GM21447 (cell line): ENCODE results near the gene BMAL1.
A peak's percentile ranks its signal among the peaks of the same experiment; 100 is the strongest.

Source experiments
- ATAC-seq: cut with Tn5 transposase; IDR thresholded peaks from one replicate; pipeline ENCODE4 v1.9.1; 2021; ENCODE audit not compliant: unreplicated experiment

Gene BMAL1

GRCh38 chr11:13290221-13290980 is 12.8 kb downstream of the BMAL1 start:
- no peak for ATAC-seq

- no peak for ATAC-seq
These were observed 13.8 kb downstream of the BMAL1 start for GRCh38 chr11:13291361-13291760.

- no peak for ATAC-seq
These were observed 14.2 kb downstream of the BMAL1 start for GRCh38 chr11:13291800-13292199.

GRCh38 chr11:13292970-13293369 is 15.4 kb downstream of the BMAL1 start:
- no peak for ATAC-seq

- no peak for ATAC-seq
These were observed 16.6 kb downstream of the BMAL1 start for GRCh38 chr11:13294178-13294577.

- no peak for ATAC-seq
These were observed 17.4 kb downstream of the BMAL1 start for GRCh38 chr11:13294771-13295579.

- ATAC-seq, result no peak
These were observed 19.8 kb downstream of the BMAL1 start for GRCh38 chr11:13297308-13297916.

GRCh38 chr11:13297917-13298356 is 20.3 kb downstream of the BMAL1 start:
- ATAC-seq, result no peak

GRCh38 chr11:13298765-13299164 is 21.2 kb downstream of the BMAL1 start:
- no peak for ATAC-seq

GRCh38 chr11:13301522-13301921 is 23.9 kb downstream of the BMAL1 start:
- ATAC-seq, result no peak

GRCh38 chr11:13302420-13302958 is 24.9 kb downstream of the BMAL1 start:
- no peak for ATAC-seq

- ATAC-seq, result peak; percentile 57
These were observed 26.4 kb downstream of the BMAL1 start for GRCh38 chr11:13303668-13304649.

GRCh38 chr11:13304655-13305335 is 27.2 kb downstream of the BMAL1 start:
- no peak for ATAC-seq

- ATAC-seq, result no peak
These were observed 31.1 kb downstream of the BMAL1 start for GRCh38 chr11:13308704-13309103.

- no peak for ATAC-seq
These were observed 31.6 kb downstream of the BMAL1 start for GRCh38 chr11:13309156-13309555.

GRCh38 chr11:13310443-13310842 is 32.9 kb downstream of the BMAL1 start:
- ATAC-seq, result no peak

- ATAC-seq, result no peak
These were observed 34.0 kb downstream of the BMAL1 start for GRCh38 chr11:13311570-13311969.

GRCh38 chr11:13313005-13313819 is 35.6 kb downstream of the BMAL1 start:
- ATAC-seq, result no peak
